Activated T-cell treated with anti-CD3 and anti-CD28 coated beads, Interleukin-2, amount 50 U/mL, for 48 hours (primary cell): ENCODE results near the gene ELMO2.

Experiments used
- DNase-seq, 2 experiments: peaks; one replicate each; pipeline ENCODE4 v3.0.0-alpha.2; 2020

ELMO2 gene

GRCh38 chr20:46406200-46406985, at the start of gene ELMO2:
Gene ELMO2, minus strand, starts transcription at chr20:46406615. Its CDS starts 12,133 bp downstream, at chr20:46394482.
- peak; percentile 96 to 97 for DNase-seq

GRCh38 chr20:46455729-46456128, 49.3 kb upstream of the ELMO2 start:
- DNase-seq: no peak

GRCh38 chr20:46446851-46447250, 40.4 kb upstream of the ELMO2 start:
- DNase-seq: no peak

- no peak for DNase-seq
These were observed 33.4 kb upstream of the ELMO2 start for GRCh38 chr20:46439837-46440236.

- peak in 1 of 2 experiments; percentile 25 for DNase-seq
These were observed 31.8 kb upstream of the ELMO2 start for GRCh38 chr20:46438156-46438750.

GRCh38 chr20:46435146-46435545, 28.7 kb upstream of the ELMO2 start:
- DNase-seq: no peak

GRCh38 chr20:46434597-46434996, 28.2 kb upstream of the ELMO2 start:
- DNase-seq: no peak

GRCh38 chr20:46433051-46433450, 26.6 kb upstream of the ELMO2 start:
- DNase-seq: no peak

GRCh38 chr20:46430921-46431712, 24.7 kb upstream of the ELMO2 start:
- no peak for DNase-seq

- DNase-seq: no peak
These were observed 21.0 kb upstream of the ELMO2 start for GRCh38 chr20:46427384-46427783.

GRCh38 chr20:46423882-46424482, 17.6 kb upstream of the ELMO2 start:
- DNase-seq: no peak

- no peak for DNase-seq
These were observed 16.9 kb upstream of the ELMO2 start for GRCh38 chr20:46423342-46423741.

GRCh38 chr20:46420878-46421277, 14.5 kb upstream of the ELMO2 start:
- no peak for DNase-seq

- DNase-seq: no peak
These were observed 13.5 kb upstream of the ELMO2 start for GRCh38 chr20:46419882-46420281.

- no peak for DNase-seq
These were observed 10.4 kb upstream of the ELMO2 start for GRCh38 chr20:46416839-46417238.

GRCh38 chr20:46416421-46416820, 10.0 kb upstream of the ELMO2 start:
- DNase-seq: no peak

- DNase-seq: no peak
These were observed 9.4 kb upstream of the ELMO2 start for GRCh38 chr20:46415773-46416172.

- no peak for DNase-seq
These were observed 8.2 kb upstream of the ELMO2 start for GRCh38 chr20:46414608-46415007.

- DNase-seq: no peak
These were observed 5.2 kb upstream of the ELMO2 start for GRCh38 chr20:46411637-46412036.

GRCh38 chr20:46408281-46408731, 1.9 kb upstream of the ELMO2 start:
- DNase-seq: no peak

GRCh38 chr20:46407671-46407996, 1.2 kb upstream of the ELMO2 start:
- no peak for DNase-seq

GRCh38 chr20:46406986-46407670, 713 bp upstream of the ELMO2 start:
- DNase-seq: peak; percentile 90 to 93

- DNase-seq: no peak
These were observed 4.0 kb downstream of the ELMO2 start for GRCh38 chr20:46402331-46402811.
